CD4-positive, alpha-beta T cell treated with Interleukin-4 for 1 hour (primary cell): ENCODE results near the gene PPIF.

Experiments used
- DNase-seq, 2 donors: peaks; one replicate each; pipeline ENCODE4 v3.0.0-alpha.2; 2020 to 2022

Gene PPIF

GRCh38 chr10:79347226-79347893, at the start of gene PPIF:
Gene PPIF, plus strand, starts transcription at chr10:79347469. Its CDS starts 80 bp downstream, at chr10:79347549.
- DNase-seq: peak; percentile 92 to 93

GRCh38 chr10:79298403-79299244, 48.6 kb upstream of the PPIF start:
- DNase-seq: peak in 1 of 2 donors; percentile 67

GRCh38 chr10:79299397-79300241, 47.6 kb upstream of the PPIF start:
- DNase-seq: no peak

GRCh38 chr10:79300711-79301110, 46.6 kb upstream of the PPIF start:
- DNase-seq: no peak

- DNase-seq: no peak
These were observed 45.3 kb upstream of the PPIF start for GRCh38 chr10:79301754-79302530.

GRCh38 chr10:79303631-79304478, 43.4 kb upstream of the PPIF start:
- DNase-seq: no peak

- DNase-seq: no peak
These were observed 42.7 kb upstream of the PPIF start for GRCh38 chr10:79304479-79305087.

- no peak for DNase-seq
These were observed 41.8 kb upstream of the PPIF start for GRCh38 chr10:79305515-79305914.

GRCh38 chr10:79305988-79306387, 41.3 kb upstream of the PPIF start:
- no peak for DNase-seq

GRCh38 chr10:79306644-79307220, 40.5 kb upstream of the PPIF start:
- DNase-seq: no peak

- DNase-seq: no peak
These were observed 39.3 kb upstream of the PPIF start for GRCh38 chr10:79308016-79308415.

GRCh38 chr10:79308969-79309665, 38.2 kb upstream of the PPIF start:
- no peak for DNase-seq

GRCh38 chr10:79310200-79310865, 36.9 kb upstream of the PPIF start:
- no peak for DNase-seq

GRCh38 chr10:79310911-79311573, 36.2 kb upstream of the PPIF start:
- no peak for DNase-seq

- no peak for DNase-seq
These were observed 35.5 kb upstream of the PPIF start for GRCh38 chr10:79311581-79312407.

GRCh38 chr10:79312601-79313187, 34.6 kb upstream of the PPIF start:
- no peak for DNase-seq

GRCh38 chr10:79313320-79313719, 33.9 kb upstream of the PPIF start:
- DNase-seq: no peak
